KMS-11 (cell line): ENCODE results near the gene PPP1R12C.

ENCODE experiments used
- H2AFZ ChIP-seq: fragments of 200-600 bp; sonication (generic); 2 replicates; pipeline ENCODE4 v1.6.1; 2016; ENCODE audit warnings: antibody characterized with exemption, mixed run types, low read depth
- H3K27ac ChIP-seq: fragments of 200-600 bp; sonication (generic); 2 replicates; pipeline ENCODE4 v1.6.1; 2016; ENCODE audit warnings: mild to moderate bottlenecking, mixed run types
- H3K27me3 ChIP-seq: fragments of 200-600 bp; sonication (generic); 2 replicates; pipeline ENCODE4 v1.6.1; 2017; ENCODE audit warnings: mild to moderate bottlenecking, low read depth, mixed run types, moderate library complexity; ENCODE audit not compliant: insufficient read depth
- H3K36me3 ChIP-seq: fragments of 200-600 bp; sonication (generic); 2 replicates; pipeline ENCODE4 v1.6.1; 2017; ENCODE audit warnings: mild to moderate bottlenecking, mixed run types; ENCODE audit not compliant: insufficient read depth
- H3K4me1 ChIP-seq: fragments of 200-600 bp; sonication (generic); 2 replicates; pipeline ENCODE4 v1.6.1; 2016; ENCODE audit warnings: mild to moderate bottlenecking, low read depth, mixed run types; ENCODE audit not compliant: poor library complexity, severe bottlenecking
- H3K4me2 ChIP-seq: fragments of 200-600 bp; sonication (generic); 2 replicates; pipeline ENCODE4 v1.7.0; 2016; ENCODE audit warnings: mild to moderate bottlenecking, mixed run types
- H3K4me3 ChIP-seq: fragments of 200-600 bp; sonication (generic); IDR thresholded peaks from 2 replicates; pipeline ENCODE4 v1.6.1; 2017; ENCODE audit warnings: low read depth, low read length, mixed read lengths; ENCODE audit not compliant: insufficient read depth
- H3K79me2 ChIP-seq: fragments of 200-600 bp; sonication (generic); 2 replicates; pipeline ENCODE4 v1.6.1; 2016; ENCODE audit warnings: low read depth, mixed run types; ENCODE audit not compliant: insufficient read depth
- H3K9ac ChIP-seq: fragments of 200-600 bp; sonication (generic); 2 replicates; pipeline ENCODE4 v1.6.1; 2016; ENCODE audit warnings: mild to moderate bottlenecking, mixed run types
- H4K20me1 ChIP-seq: fragments of 200-600 bp; sonication (generic); 2 replicates; pipeline ENCODE4 v1.6.1; 2016; ENCODE audit warnings: mild to moderate bottlenecking, mixed run types; ENCODE audit not compliant: insufficient read depth
- CTCF ChIP-seq: fragments of 200-600 bp; sonication (generic); conservative IDR thresholded peaks from 2 replicates; pipeline ENCODE4 v1.6.1; 2017; ENCODE audit warnings: low read depth, mild to moderate bottlenecking, antibody characterized with exemption, low read length, moderate library complexity, mixed read lengths

Gene PPP1R12C

GRCh38 chr19:55106591-55106990 lies 10.8 kb downstream of the PPP1R12C start:
- no peak for TF ChIP-seq CTCF
- Histone ChIP-seq H3K36me3 (no peaks in the 10 kb centered on the region), H2AFZ (no peak overlapping the region), H3K79me2 (no peaks in the 10 kb centered on the region), H3K27me3 (no peaks in the 10 kb centered on the region), H4K20me1 (no peaks in the 10 kb centered on the region), H3K9ac (no peak overlapping the region), H3K4me2 (no peak overlapping the region), H3K27ac (no peak overlapping the region), H3K4me1 (no peaks in the 10 kb centered on the region), H3K4me3 (no peak overlapping the region)

- Histone ChIP-seq H3K4me3 (no peak overlapping the region), H4K20me1 (no peaks in the 10 kb centered on the region), H3K4me2 (no peak overlapping the region), H3K79me2 (no peaks in the 10 kb centered on the region), H3K27ac (no peak overlapping the region), H3K36me3 (no peaks in the 10 kb centered on the region), H3K9ac (no peak overlapping the region), H2AFZ (no peak overlapping the region), H3K4me1 (no peaks in the 10 kb centered on the region), H3K27me3 (no peaks in the 10 kb centered on the region)
- TF ChIP-seq CTCF = no peak
These were observed 12.2 kb downstream of the PPP1R12C start for GRCh38 chr19:55105237-55105636.

- no peak for TF ChIP-seq CTCF
- Histone ChIP-seq H3K79me2 (no peaks in the 10 kb centered on the region), H3K9ac (no peak overlapping the region), H3K27ac (no peak overlapping the region), H2AFZ (no peak overlapping the region), H4K20me1 (no peaks in the 10 kb centered on the region), H3K4me1 (no peaks in the 10 kb centered on the region), H3K4me2 (no peak overlapping the region), H3K27me3 (no peaks in the 10 kb centered on the region), H3K36me3 (no peaks in the 10 kb centered on the region), H3K4me3 (no peak overlapping the region)
These were observed 14.2 kb downstream of the PPP1R12C start for GRCh38 chr19:55103190-55103589.

DNA sequence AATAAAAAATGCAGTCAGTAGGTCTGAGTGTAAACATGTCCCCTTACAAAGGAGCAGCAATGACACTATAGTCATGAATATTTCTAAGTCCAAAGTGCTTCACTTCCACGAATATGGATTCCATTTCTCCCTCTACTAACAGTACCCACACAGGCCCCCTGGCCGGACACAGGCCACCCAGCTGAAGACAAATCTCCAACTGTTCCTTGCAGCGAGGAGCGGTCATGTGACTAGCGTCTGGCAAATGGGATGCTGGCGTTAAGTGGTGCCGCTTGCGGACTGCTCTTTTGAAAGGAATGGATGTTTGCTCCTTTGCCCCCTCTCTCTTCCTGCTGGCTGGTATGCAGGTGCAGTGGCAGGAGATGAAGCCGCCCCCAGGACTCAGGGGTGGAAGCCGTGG lies 16.2 kb downstream of the PPP1R12C start:
- Histone ChIP-seq H3K4me3 (no peak overlapping the region), H2AFZ (no peak overlapping the region), H3K27ac (no peak overlapping the region), H4K20me1 (no peaks in the 10 kb centered on the region), H3K79me2 (no peaks in the 10 kb centered on the region), H3K4me2 (no peak overlapping the region), H3K9ac (no peak overlapping the region), H3K36me3 (no peaks in the 10 kb centered on the region), H3K4me1 (no peaks in the 10 kb centered on the region), H3K27me3 (no peaks in the 10 kb centered on the region)
- TF ChIP-seq CTCF = no peak
